Sigmoid colon (tissue), 4 donors: ENCODE data around the gene CYTH3.

Source experiments
- EP300 ChIP-seq, 4 donors: sonication (generic); formaldehyde crosslinking; IDR thresholded peaks; one replicate each; pipeline ENCODE4 v1.6.1; 2017; ENCODE audit warnings: antibody characterized with exemption in 4 of 4
- POLR2A ChIP-seq, 2 donors: fragments of 450-650 bp; IDR thresholded peaks; one replicate each; pipeline ENCODE4 v1.6.1; 2016; ENCODE audit warnings: antibody characterized with exemption in 2 of 2, mild to moderate bottlenecking in 2 of 2, moderate library complexity in 2 of 2
- POLR2AphosphoS5 ChIP-seq, 4 donors: sonication (generic); formaldehyde crosslinking; IDR thresholded peaks; one replicate each; pipeline ENCODE4 v1.6.1; 2017; ENCODE audit warnings: antibody characterized with exemption in 4 of 4
- TF ChIP-seq, protein P1 (sequence below), 4 experiments: fragments of 450-650 bp in 3 of 4; fragments of 200-600 bp in 1 of 4; IDR thresholded peaks; one replicate each; pipeline ENCODE4 v1.5.1; 2016 to 2019; ENCODE audit warnings: antibody characterized with exemption in 4 of 4, mild to moderate bottlenecking in 3 of 4, moderate library complexity in 2 of 4

DNA sequence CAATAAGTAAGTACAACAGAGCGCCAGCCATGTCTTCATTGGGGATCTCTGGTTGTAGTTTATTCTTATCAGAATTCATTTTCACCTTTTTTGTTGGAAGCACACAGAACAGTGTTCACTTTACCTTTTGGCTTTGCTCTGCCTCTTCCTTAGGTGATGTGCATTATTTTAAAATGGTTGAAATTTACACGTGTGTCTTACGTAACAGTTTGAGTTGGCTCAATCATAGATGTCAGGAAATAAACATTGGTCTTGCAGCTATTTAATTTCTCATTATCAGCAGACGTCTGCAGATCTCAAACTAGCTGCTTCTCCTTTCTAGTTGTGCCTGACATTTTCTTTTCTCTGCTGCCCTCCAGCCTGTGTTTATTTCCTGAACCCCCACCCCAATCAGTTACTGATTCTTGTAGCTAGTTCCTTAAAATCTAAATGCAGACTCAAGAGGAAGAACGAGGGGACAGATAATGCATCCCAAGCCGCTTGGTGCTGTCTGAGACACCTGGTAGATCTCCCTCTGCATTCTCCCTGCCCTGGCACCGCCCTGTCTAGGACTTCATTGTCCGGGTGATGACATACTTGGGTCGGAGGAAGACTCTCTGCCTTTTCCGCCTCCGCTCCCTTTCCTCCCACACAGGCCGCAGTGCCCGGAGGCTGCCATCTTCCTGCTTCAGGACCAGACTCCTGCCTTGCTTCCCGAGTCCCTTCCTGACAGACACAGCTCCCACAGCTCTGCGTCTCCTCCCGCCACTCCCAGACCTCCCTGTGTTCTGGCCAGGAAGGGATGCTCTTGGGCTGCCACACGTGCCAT lies 133.0 kb downstream of the CYTH3 start:
- TF ChIP-seq, protein P1, sequence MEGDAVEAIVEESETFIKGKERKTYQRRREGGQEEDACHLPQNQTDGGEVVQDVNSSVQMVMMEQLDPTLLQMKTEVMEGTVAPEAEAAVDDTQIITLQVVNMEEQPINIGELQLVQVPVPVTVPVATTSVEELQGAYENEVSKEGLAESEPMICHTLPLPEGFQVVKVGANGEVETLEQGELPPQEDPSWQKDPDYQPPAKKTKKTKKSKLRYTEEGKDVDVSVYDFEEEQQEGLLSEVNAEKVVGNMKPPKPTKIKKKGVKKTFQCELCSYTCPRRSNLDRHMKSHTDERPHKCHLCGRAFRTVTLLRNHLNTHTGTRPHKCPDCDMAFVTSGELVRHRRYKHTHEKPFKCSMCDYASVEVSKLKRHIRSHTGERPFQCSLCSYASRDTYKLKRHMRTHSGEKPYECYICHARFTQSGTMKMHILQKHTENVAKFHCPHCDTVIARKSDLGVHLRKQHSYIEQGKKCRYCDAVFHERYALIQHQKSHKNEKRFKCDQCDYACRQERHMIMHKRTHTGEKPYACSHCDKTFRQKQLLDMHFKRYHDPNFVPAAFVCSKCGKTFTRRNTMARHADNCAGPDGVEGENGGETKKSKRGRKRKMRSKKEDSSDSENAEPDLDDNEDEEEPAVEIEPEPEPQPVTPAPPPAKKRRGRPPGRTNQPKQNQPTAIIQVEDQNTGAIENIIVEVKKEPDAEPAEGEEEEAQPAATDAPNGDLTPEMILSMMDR (IDR thresholded peaks at IDR 0.05): no peak
- TF ChIP-seq POLR2AphosphoS5 (IDR thresholded peaks at IDR 0.05) (no peak), EP300 (IDR thresholded peaks at IDR 0.05) (no peak), POLR2A (IDR thresholded peaks at IDR 0.05) (no peak)
